ENCODE measurements around the gene NME7. TPM values are rescaled to one million over a fixed set of nuclear protein-coding genes. Genes with fewer than 3 reads are reported as not detected.

The NME7 gene
- total RNA-seq, 2 donors from 2014 or later, result 4.1 to 4.8 TPM

DNA sequence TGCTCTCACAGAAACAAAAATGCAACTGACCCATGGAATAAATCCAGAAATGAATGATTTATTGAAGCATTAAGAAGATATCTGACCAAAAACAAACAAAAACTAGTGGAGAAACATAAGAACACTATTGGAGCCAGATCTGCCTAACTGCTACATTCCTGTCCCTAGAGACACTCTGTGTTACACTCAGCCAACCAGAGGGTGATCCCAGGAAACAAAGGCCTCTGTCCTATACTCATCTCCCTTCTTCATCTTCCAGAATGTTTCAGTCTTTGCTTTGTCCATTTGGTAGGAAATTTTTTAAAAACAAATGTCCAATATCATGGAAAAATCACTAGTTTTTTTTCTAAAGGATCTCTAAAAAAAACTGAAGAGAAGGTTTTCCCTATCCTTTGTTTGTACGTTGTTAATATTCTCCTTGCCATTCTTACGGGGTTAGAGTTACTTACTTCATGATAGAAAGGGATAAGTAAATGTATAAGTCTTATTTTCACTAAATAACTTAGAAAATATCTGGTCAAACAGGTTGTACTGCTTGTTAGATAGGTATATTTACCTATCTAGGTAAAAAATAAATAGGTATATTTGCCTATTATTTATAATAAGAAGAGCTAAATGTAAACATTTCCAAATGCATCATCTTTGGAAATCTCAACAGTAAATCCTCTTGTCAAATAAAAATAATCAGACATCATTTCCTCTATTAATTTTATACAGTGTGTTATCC is 59.1 kb downstream of the NME7 start:
- no peak for DNase-seq
- Histone ChIP-seq H3K9ac (ENCODE audit: low read depth in 2 of 2, low read length in 2 of 2) (no peak overlapping the region), H3K4me1 (no peaks in the 10 kb centered on the region), H3K27me3 (no peaks in the 10 kb centered on the region), H3K27ac (no peak overlapping the region), H3K9me3 (no peaks in the 10 kb centered on the region), H3K36me3 (no peaks in the 10 kb centered on the region), H3K4me3 (no peak overlapping the region)
- TF ChIP-seq, protein P1, sequence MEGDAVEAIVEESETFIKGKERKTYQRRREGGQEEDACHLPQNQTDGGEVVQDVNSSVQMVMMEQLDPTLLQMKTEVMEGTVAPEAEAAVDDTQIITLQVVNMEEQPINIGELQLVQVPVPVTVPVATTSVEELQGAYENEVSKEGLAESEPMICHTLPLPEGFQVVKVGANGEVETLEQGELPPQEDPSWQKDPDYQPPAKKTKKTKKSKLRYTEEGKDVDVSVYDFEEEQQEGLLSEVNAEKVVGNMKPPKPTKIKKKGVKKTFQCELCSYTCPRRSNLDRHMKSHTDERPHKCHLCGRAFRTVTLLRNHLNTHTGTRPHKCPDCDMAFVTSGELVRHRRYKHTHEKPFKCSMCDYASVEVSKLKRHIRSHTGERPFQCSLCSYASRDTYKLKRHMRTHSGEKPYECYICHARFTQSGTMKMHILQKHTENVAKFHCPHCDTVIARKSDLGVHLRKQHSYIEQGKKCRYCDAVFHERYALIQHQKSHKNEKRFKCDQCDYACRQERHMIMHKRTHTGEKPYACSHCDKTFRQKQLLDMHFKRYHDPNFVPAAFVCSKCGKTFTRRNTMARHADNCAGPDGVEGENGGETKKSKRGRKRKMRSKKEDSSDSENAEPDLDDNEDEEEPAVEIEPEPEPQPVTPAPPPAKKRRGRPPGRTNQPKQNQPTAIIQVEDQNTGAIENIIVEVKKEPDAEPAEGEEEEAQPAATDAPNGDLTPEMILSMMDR (IDR thresholded peaks at IDR 0.05), result no peak
- intact Hi-C loops (cut with DNase I), result no loop called here

DNA sequence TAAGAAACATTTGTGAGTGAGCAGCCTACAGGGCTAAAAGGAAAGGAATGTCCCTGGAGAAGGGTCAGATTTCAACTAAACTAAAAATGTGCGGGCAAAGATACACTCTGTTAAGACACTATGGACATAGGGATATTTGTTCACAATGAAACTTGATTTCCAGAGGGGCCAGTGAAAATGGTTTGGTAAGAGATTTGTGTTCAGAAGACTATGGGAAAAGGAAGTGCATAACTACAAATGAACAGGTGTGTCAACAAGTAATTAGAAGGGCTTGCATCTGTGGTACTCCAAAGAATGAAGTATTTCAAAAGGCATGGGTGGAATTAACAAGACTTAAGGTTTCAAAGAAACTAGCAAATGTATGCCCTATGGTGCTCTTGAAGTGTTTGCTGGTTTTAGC is 60.4 kb downstream of the NME7 start:
- H3K4me1 ChIP-seq, result no peaks in the 10 kb centered on the region
- intact Hi-C loops (cut with DNase I), result no loop called here
- H3K9ac ChIP-seq (ENCODE audit: low read depth in 2 of 2, low read length in 2 of 2), result no peak overlapping the region
- TF ChIP-seq, protein P1 (IDR thresholded peaks at IDR 0.05), result no peak
- H3K4me3 ChIP-seq, result no peak overlapping the region
- H3K9me3 ChIP-seq, result no peaks in the 10 kb centered on the region
- no peaks in the 10 kb centered on the region for H3K36me3 ChIP-seq
- no peak overlapping the region for H3K27ac ChIP-seq
- H3K27me3 ChIP-seq, result no peaks in the 10 kb centered on the region
- no peak for DNase-seq

DNA sequence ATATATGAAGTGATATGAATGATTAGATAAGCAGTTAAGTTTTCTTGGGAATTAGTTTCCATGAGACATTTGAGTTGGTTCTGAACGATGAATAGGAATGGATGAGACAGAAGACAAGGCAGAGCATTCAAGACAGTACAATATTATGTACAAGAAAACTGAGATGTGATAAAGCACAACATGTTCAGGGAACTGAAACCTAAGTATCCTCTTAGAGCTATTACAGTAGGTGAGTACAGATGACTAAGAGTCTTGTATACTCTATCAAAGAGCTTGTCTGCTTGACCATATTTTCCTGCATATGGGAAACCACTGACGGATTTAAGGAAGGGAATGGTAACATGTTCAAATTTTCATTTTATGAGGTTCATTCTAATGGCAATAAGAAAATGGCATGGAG is 61.6 kb downstream of the NME7 start:
- H3K27ac ChIP-seq, result no peak overlapping the region
- H3K27me3 ChIP-seq, result no peaks in the 10 kb centered on the region
- H3K36me3 ChIP-seq, result no peaks in the 10 kb centered on the region
- no peaks in the 10 kb centered on the region for H3K9me3 ChIP-seq
- H3K4me3 ChIP-seq, result no peak overlapping the region
- TF ChIP-seq, protein P1 (IDR thresholded peaks at IDR 0.05), result no peak
- no peaks in the 10 kb centered on the region for H3K4me1 ChIP-seq
- no peak for DNase-seq
- intact Hi-C loops (cut with DNase I), result no loop called here
- H3K9ac ChIP-seq (ENCODE audit: low read depth in 2 of 2, low read length in 2 of 2), result no peak overlapping the region

DNA sequence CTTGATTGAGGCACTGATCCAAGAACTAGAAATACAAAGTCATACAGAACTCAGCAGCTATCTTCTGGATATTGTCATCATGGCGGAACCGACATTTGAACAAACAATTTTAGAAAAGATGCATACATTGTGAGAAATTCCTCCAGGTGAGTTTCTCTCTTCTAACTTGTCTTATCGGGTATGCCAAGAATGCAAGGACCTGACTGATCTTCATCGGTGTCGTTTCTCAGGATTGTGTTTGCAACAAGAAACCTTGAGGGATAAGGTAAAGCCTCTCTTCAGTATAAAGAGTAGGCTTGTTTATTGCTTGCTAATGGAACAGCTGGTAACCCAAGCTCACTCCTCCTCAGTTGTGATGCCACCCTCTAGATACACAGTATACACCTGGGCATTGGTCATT is 62.2 kb downstream of the NME7 start:
- no peaks in the 10 kb centered on the region for H3K36me3 ChIP-seq
- DNase-seq, result no peak
- no peaks in the 10 kb centered on the region for H3K4me1 ChIP-seq
- H3K4me3 ChIP-seq, result no peak overlapping the region
- no peaks in the 10 kb centered on the region for H3K9me3 ChIP-seq
- no peak overlapping the region for H3K27ac ChIP-seq
- no peaks in the 10 kb centered on the region for H3K27me3 ChIP-seq
- intact Hi-C loops (cut with DNase I), result no loop called here
- no peak overlapping the region for H3K9ac ChIP-seq (ENCODE audit: low read depth in 2 of 2, low read length in 2 of 2)
- TF ChIP-seq, protein P1 (IDR thresholded peaks at IDR 0.05), result no peak

DNA sequence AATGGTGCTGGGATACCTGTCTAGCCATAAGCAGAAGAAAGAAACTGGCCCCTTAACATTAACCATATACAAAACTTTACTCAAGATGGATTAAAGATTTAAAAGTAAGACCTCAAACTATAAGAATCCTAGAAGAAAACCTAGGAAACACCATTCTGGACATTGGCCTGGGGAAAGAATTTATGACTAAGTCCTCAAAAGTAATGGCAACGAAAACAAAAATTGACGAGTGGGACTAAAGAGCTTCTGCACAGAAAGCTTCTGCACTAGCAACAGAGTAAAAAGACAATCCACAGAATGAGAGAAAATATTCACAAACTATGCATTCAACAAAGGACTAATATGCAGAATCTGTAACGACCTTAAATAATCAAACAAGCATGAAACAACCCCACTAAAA is 66.7 kb downstream of the NME7 start:
- TF ChIP-seq, protein P1 (IDR thresholded peaks at IDR 0.05), result no peak
- Histone ChIP-seq H3K36me3 (no peaks in the 10 kb centered on the region), H3K27me3 (no peaks in the 10 kb centered on the region), H3K9me3 (no peaks in the 10 kb centered on the region), H3K4me3 (no peak overlapping the region), H3K27ac (no peak overlapping the region), H3K4me1 (no peaks in the 10 kb centered on the region), H3K9ac (ENCODE audit: low read depth in 2 of 2, low read length in 2 of 2) (no peak overlapping the region)
- intact Hi-C loops (cut with DNase I), result no loop called here
- DNase-seq, result no peak
